ENCODE data around the gene NRG2.

- TF ChIP-seq EP300 (IDR thresholded peaks at IDR 0.05) (no peak), CTCF (IDR thresholded peaks at IDR 0.05) (no peak)
Measured at GRCh38 chr5:140049713-140050112, 6.6 kb upstream of the NRG2 start.
